ENCODE data around the gene FNIP1.
"Not testable (repeated sequence)": the region's sequence is repeated elsewhere in the genome, so short reads cannot be mapped to it uniquely, and the experiment has no call there.

FNIP1 gene

DNA sequence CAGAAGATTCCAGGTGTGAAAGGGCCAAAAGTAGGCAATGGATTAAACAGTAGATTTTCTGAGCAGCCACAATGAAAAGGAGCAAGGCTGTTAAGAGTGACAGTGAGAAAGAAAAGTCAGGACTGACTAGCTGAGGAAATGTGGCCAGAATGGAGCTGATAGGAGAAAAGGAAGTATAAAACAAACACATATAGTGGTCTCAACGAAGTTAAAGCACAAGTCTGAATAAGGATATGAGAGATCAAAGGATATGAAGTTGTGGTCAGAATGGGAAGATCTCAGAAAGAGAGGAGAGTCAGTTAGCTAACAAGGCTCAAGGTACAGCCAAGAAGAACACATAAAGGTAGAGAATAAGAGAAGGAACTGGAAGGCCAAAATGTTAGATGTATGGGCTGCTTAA, 39.9 kb downstream of the FNIP1 start:
- FAIRE-seq = no peak
- no peak for DNase-seq (ENCODE audit: insufficient read length, low spot score)

DNA sequence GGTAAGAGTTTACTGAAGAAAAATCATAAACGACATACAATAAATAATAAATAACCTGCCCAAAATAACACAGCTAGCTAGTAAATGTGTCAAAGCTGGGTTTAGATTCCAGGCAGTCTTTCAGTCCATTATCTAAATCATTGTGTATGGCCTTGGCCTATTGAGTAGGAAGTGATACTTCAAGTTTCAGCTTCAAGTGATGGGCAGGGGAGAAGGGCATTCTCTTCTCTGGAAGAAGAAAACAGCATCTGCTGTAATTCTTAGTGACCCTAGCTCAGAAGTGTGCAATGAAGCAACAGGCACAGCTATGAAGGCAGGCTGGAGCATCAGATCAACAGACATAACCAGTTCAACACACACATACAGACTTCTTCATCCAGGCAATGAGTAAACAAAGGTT, 42.5 kb downstream of the FNIP1 start:
- FAIRE-seq (no peak), DNase-seq (ENCODE audit: insufficient read length, low spot score) (no peak)

- FAIRE-seq (no peak), DNase-seq (ENCODE audit: insufficient read length, low spot score) (no peak)
Observed at GRCh38 chr5:131751506-131751905, 45.3 kb downstream of the FNIP1 start.

GRCh38 chr5:131749723-131750470, 46.9 kb downstream of the FNIP1 start:
- DNase-seq (ENCODE audit: insufficient read length, low spot score) (no peak), FAIRE-seq (peak; percentile 58)

- DNase-seq (ENCODE audit: insufficient read length, low spot score) = no peak
- FAIRE-seq = no peak
Observed at GRCh38 chr5:131749138-131749537, 47.7 kb downstream of the FNIP1 start.

- DNase-seq (ENCODE audit: insufficient read length, low spot score) (no peak), FAIRE-seq (no peak)
Observed at GRCh38 chr5:131747180-131748105, 49.4 kb downstream of the FNIP1 start.

DNA sequence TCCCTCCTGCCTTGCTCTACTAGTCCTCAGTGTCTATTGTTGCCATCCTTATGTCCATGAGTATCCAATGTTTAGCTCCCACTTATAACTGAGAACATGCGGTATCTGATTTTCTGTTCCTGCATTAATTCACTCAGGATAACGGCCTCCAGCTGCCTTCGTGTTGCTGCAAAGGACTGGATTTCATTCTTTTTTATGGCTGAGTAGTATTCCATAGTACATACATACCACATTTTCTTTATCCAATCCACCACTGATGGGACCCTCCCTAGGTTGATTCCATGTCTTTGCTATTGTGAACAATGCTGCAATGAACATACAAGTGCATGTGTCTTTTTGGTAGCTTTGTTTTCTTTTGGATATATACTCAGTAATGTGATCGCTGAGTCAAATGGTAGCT, 50.4 kb downstream of the FNIP1 start:
- no peak for DNase-seq (ENCODE audit: insufficient read length, low spot score)
- no peak for FAIRE-seq

DNA sequence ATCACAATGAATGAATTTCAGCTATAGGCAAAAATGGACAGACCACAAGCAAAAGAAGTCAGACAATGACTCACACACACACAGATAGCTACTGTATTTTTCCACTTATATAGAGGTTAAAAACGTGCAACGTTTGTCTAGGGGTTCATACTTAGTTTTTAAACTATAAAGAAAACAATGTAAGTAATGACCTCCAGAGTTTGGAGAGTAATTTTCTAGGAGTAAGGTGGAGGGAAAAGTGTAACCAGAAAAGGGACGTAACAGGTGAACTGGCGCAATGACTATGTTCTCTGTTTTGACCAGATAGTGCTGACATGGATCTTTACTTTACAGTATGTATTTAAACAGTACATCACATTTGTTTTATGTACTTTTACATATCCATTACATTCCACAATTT, 51.1 kb downstream of the FNIP1 start:
- no peak for DNase-seq (ENCODE audit: insufficient read length, low spot score)
- FAIRE-seq = no peak

GRCh38 chr5:131745155-131745554, 51.7 kb downstream of the FNIP1 start:
- DNase-seq (ENCODE audit: insufficient read length, low spot score) (no peak), FAIRE-seq (no peak)

DNA sequence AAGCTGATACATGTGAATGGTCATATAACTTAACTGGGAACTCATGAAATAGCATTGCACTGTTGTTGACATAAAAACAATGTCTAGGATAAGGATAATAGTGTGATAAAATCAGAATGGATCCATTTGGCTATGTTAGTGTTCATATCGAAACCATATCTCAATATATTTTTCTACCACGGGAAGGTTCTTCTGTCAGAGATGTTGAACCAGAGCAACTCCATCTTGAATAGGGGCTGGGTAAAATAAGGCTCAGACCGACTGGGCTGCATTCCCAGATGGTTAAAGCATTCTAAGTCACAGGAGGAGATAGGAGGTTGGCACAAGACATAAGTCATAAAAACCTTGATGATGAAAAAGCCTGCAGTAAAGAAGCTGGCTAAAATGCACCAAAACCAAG, 56.3 kb downstream of the FNIP1 start:
- no peak for FAIRE-seq

DNA sequence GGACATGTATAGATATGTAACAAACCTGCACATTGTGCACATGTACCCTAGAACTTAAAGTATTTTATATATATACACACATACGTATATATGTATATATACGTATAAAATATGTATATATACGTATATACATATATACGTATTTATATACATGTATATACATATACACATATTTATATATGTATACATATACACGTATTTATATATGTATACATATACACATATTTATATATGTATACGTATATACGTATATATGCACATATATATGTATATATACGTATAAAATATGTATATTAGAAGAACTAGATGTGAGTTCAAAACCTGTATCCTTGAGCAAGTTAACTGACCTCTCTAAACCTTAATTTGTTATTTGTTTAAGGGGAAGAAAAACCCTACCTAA, 61.4 kb downstream of the FNIP1 start:
- DNase-seq (ENCODE audit: insufficient read length, low spot score) (no peak), FAIRE-seq (no peak)

More for the DNA sequence above, 56.3 kb downstream of the FNIP1 start:
- no peak for DNase-seq (ENCODE audit: insufficient read length, low spot score)

- FAIRE-seq; DNase-seq (ENCODE audit: insufficient read length, low spot score): not testable (repeated sequence)
Observed at GRCh38 chr5:131734939-131735338, 61.9 kb downstream of the FNIP1 start.

- not testable (repeated sequence) for FAIRE-seq; DNase-seq (ENCODE audit: insufficient read length, low spot score)
Observed at GRCh38 chr5:131729292-131729691, 67.5 kb downstream of the FNIP1 start.

GRCh38 chr5:131724089-131724488, 72.7 kb downstream of the FNIP1 start:
- not testable (repeated sequence) for FAIRE-seq; DNase-seq (ENCODE audit: insufficient read length, low spot score)

- no peak for DNase-seq (ENCODE audit: insufficient read length, low spot score)
- FAIRE-seq = no peak
Observed at GRCh38 chr5:131720714-131721113, 76.1 kb downstream of the FNIP1 start.

DNA sequence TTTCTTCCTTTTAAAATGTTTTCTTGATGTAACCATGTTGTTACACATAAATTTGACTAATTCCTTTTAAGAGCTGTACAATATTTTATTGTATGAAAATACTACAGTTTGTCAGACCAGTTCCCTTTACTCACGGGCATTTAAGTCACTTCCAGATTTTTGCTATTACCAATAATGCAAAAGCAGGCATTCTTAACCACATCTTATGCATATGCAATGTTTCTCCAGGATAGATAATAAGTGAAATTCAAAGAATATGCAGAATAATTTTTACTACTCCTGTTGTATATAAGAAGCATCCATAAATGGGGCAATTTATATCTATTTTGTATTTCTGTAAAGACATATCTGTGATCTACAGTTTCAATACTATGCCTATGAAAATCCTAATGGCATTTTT, 77.3 kb downstream of the FNIP1 start:
- no peak for FAIRE-seq

DNA sequence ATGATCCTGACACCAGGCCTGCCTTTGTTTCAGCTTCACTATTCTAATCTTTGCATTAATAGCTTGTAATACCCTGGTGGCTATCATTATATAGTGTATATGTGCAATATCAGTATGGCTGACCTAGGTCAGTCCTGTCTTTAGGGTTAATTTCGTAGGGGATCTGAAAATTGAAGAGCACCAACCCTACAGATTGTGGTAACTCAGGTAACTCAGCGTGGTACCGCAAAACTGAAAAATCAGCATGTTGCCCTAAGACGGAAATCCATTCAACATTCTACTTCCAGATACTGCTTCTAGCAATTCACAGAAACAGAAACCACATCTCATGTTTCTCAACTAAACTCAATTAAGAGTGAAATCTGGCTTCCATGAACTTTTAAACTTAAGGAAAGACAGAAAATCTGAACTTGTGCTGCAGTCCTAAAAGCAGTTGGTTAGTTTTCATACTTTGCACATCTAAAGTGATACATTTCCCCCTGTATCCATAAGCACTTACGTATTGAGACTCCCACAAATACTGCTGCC, 78.3 kb downstream of the FNIP1 start:
- FAIRE-seq = no peak
- no peak for DNase-seq (ENCODE audit: insufficient read length, low spot score)

More for the DNA sequence above, 77.3 kb downstream of the FNIP1 start:
- no peak for DNase-seq (ENCODE audit: insufficient read length, low spot score)

DNA sequence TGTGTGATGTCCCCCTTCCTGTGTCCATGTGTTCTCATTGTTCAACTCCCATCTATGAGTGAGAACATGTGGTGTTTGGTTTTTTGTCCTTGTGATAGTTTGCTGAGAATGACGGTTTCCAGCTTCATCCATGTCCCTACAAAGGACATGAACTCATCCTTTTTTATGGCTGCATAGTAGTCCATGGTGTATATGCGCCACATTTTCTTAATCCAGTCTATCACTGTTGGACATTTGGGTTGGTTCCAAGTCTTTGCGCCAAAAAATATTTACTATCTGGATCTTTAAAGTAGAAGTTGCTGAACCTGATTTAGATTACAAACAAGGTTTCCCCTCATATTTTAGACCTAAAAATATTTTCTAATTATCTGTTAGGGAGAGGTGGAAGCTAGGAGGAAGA, 79.7 kb downstream of the FNIP1 start:
- DNase-seq (ENCODE audit: insufficient read length, low spot score); FAIRE-seq: not testable (repeated sequence)

- no peak for FAIRE-seq
Observed at GRCh38 chr5:131716650-131717049, 80.2 kb downstream of the FNIP1 start.

GRCh38 chr5:131710391-131710790, 86.4 kb downstream of the FNIP1 start:
- DNase-seq (ENCODE audit: insufficient read length, low spot score) (no peak), FAIRE-seq (no peak)

More at GRCh38 chr5:131716650-131717049, 80.2 kb downstream of the FNIP1 start:
- no peak for DNase-seq (ENCODE audit: insufficient read length, low spot score)

- FAIRE-seq (no peak), DNase-seq (ENCODE audit: insufficient read length, low spot score) (no peak)
Observed at GRCh38 chr5:131709043-131709442, 87.8 kb downstream of the FNIP1 start.

All from HTR-8/SVneo (cell line).